SK-N-SH (cell line): ENCODE results near the gene ZGPAT. TPM values are rescaled to one million over a fixed set of nuclear protein-coding genes. Genes with fewer than 3 reads are reported as not detected.

Experiments used
- CTCF ChIA-PET: fragments of 300-600, 350-600 bp; formaldehyde crosslinking; extraction: SDS; loops from one replicate; lab custom pipeline; 2021; lab: Yijun Ruan, JAX
- POLR2A ChIA-PET: fragments of 350-600 bp; sonication (Branson Sonifier 250); formaldehyde crosslinking; extraction: SDS; loops from one replicate; lab custom pipeline; 2020; ENCODE audit warnings: antibody characterized with exemption, inconsistent platforms; lab: Yijun Ruan, JAX
- DNase-seq: peaks from one replicate; pipeline ENCODE4 v3.0.0; 2012
- H2AFZ ChIP-seq: fragments of 200-600 bp; sonication (generic); 2 replicates; pipeline ENCODE4 v1.8.1; 2016; ENCODE audit warnings: antibody characterized with exemption, mild to moderate bottlenecking, low read depth
- H3F3A ChIP-seq: fragments of 200-600 bp; sonication (generic); replicated peaks from 2 replicates; pipeline ENCODE3; 2016; ENCODE audit warnings: antibody characterized with exemption, mild to moderate bottlenecking; ENCODE audit not compliant: insufficient read depth
- H3K27ac ChIP-seq, 2 experiments: fragments of 200-500 bp in 1 of 2; fragments of 200-600 bp in 1 of 2; sonication (Bioruptor generic) in 1 of 2; sonication (generic), shearing (Covaris generic) in 1 of 2; 2 replicates each; pipeline versions ENCODE4 v1.5.1 to v1.6.1; 2014 to 2016; ENCODE audit warnings: low read depth in 2 of 2, inconsistent platforms in 1 of 2, low read length in 1 of 2, mild to moderate bottlenecking in 1 of 2, mixed read lengths in 1 of 2
- H3K27me3 ChIP-seq: fragments of 200-600 bp; sonication (generic), shearing (Covaris generic); 2 replicates; pipeline ENCODE4 v1.6.1; 2016; ENCODE audit warnings: mixed run types; ENCODE audit not compliant: insufficient read depth
- H3K36me3 ChIP-seq, 2 experiments: fragments of 200-500 bp in 1 of 2; fragments of 200-600 bp in 1 of 2; sonication (Bioruptor generic) in 1 of 2; sonication (generic) in 1 of 2; replicated peaks in 1 of 2; 2 replicates each; pipeline versions ENCODE3 to v1.5.1; 2014 to 2016; ENCODE audit warnings: low read length in 1 of 2, mild to moderate bottlenecking in 1 of 2; ENCODE audit not compliant: insufficient read depth in 2 of 2, control insufficient read depth in 1 of 2
- H3K4me1 ChIP-seq, 2 experiments: fragments of 200-500 bp in 1 of 2; fragments of 200-600 bp in 1 of 2; sonication (Bioruptor generic) in 1 of 2; sonication (generic), shearing (Covaris generic) in 1 of 2; 2 replicates each; pipeline versions ENCODE4 v1.5.1 to v1.6.1; 2014 to 2016; ENCODE audit warnings: low read depth in 1 of 2, low read length in 1 of 2, mixed run types in 1 of 2; ENCODE audit not compliant: insufficient read depth in 2 of 2, control insufficient read depth in 1 of 2
- H3K4me2 ChIP-seq: fragments of 200-600 bp; sonication (generic), shearing (Covaris generic); 2 replicates; pipeline ENCODE4 v1.6.1; 2017; ENCODE audit warnings: mixed run types
- H3K4me3 ChIP-seq, 2 experiments: fragments of 200-500 bp in 1 of 2; fragments of 200-600 bp in 1 of 2; sonication (Bioruptor generic) in 1 of 2; sonication (generic), shearing (Covaris generic) in 1 of 2; 2 replicates each; pipeline versions ENCODE4 v1.5.1 to v1.8.1; 2014 to 2016; ENCODE audit warnings: low read depth in 2 of 2, inconsistent platforms in 1 of 2, low read length in 1 of 2, mild to moderate bottlenecking in 1 of 2, mixed read lengths in 1 of 2, moderate library complexity in 1 of 2
- H3K79me2 ChIP-seq: fragments of 200-600 bp; sonication (generic); 2 replicates; pipeline ENCODE4 v1.8.1; 2017; ENCODE audit warnings: mild to moderate bottlenecking; ENCODE audit not compliant: insufficient read depth
- H3K9ac ChIP-seq: fragments of 200-600 bp; sonication (generic); 2 replicates; pipeline ENCODE4 v1.6.1; 2017; ENCODE audit warnings: mixed run types
- H3K9me2 ChIP-seq: fragments of 200-600 bp; sonication (generic); 2 replicates; pipeline ENCODE4 v1.6.1; 2017; ENCODE audit warnings: mixed run types
- H3K9me3 ChIP-seq: fragments of 200-600 bp; sonication (generic); 2 replicates; pipeline ENCODE4 v1.6.1; 2017; ENCODE audit warnings: mixed run types, mild to moderate bottlenecking, moderate library complexity
- H4K20me1 ChIP-seq: fragments of 200-600 bp; sonication (generic); 2 replicates; pipeline ENCODE4 v1.6.1; 2017; ENCODE audit warnings: mild to moderate bottlenecking, mixed run types; ENCODE audit not compliant: insufficient read depth
- ELF1 ChIP-seq: IDR thresholded peaks from 2 replicates; pipeline ENCODE4 v1.4.0; 2012
- EP300 ChIP-seq, 2 experiments: IDR thresholded peaks; 2 replicates each; pipeline versions ENCODE4 v1.4.0 to v1.6.1; 2012; ENCODE audit warnings: borderline replicate concordance in 1 of 2, low read depth in 1 of 2, low read length in 1 of 2
- FOXM1 ChIP-seq: IDR thresholded peaks from 2 replicates; pipeline ENCODE4 v1.4.0; 2012; ENCODE audit warnings: low read depth, mild to moderate bottlenecking
- GABPA ChIP-seq: IDR thresholded peaks from 2 replicates; pipeline ENCODE4 v1.4.0; 2012; ENCODE audit warnings: low read depth, mild to moderate bottlenecking
- GATA2 ChIP-seq: sonication (generic); formaldehyde crosslinking; IDR thresholded peaks from 2 replicates; pipeline ENCODE4 v1.5.0; 2020; ENCODE audit warnings: mild to moderate bottlenecking, missing genetic modification reagents
- NFIC ChIP-seq: IDR thresholded peaks from 2 replicates; pipeline ENCODE4 v1.4.0; 2012; ENCODE audit warnings: borderline replicate concordance
- POLR2AphosphoS5 ChIP-seq: IDR thresholded peaks from 2 replicates; pipeline ENCODE4 v1.6.1; 2012; ENCODE audit warnings: low read depth, low read length
- RCOR1 ChIP-seq: fragments of 150-350 bp; IDR thresholded peaks from 2 replicates; pipeline ENCODE4 v1.6.1; 2017; ENCODE audit warnings: antibody characterized with exemption, low read length
- RFX5 ChIP-seq: IDR thresholded peaks from 2 replicates; pipeline ENCODE4 v1.6.1; 2012; ENCODE audit warnings: mild to moderate bottlenecking, improper control_type of control experiment, low read length
- SIN3A ChIP-seq: IDR thresholded peaks from 2 replicates; pipeline ENCODE4 v1.6.1; 2012; ENCODE audit warnings: low read depth, mild to moderate bottlenecking, low read length, moderate library complexity, borderline replicate concordance
- TAF1 ChIP-seq: IDR thresholded peaks from 2 replicates; pipeline ENCODE4 v1.6.1; 2012; ENCODE audit warnings: low read depth, mild to moderate bottlenecking, low read length, moderate library complexity, borderline replicate concordance
- TCF12 ChIP-seq: IDR thresholded peaks from 2 replicates; pipeline ENCODE4 v1.4.0; 2012
- TEAD4 ChIP-seq: IDR thresholded peaks from 2 replicates; pipeline ENCODE4 v1.4.0; 2012; ENCODE audit warnings: mild to moderate bottlenecking, borderline replicate concordance; ENCODE audit not compliant: insufficient read depth
- YY1 ChIP-seq: IDR thresholded peaks from 2 replicates; pipeline ENCODE4 v1.4.0; 2012; ENCODE audit warnings: low read depth, mild to moderate bottlenecking
- ZBTB33 ChIP-seq: IDR thresholded peaks from 2 replicates; pipeline ENCODE4 v1.4.0; 2012; ENCODE audit warnings: low read depth, borderline replicate concordance
- WGBS: methylation state at CpG from one replicate; pipeline ENCODE4 v1.1.6; 2017; ENCODE audit warnings: low lambda C conversion rate; 5-methylcytosine and 5-hydroxymethylcytosine counted together
- polyA plus RNA-seq, 3 experiments: library from polyadenylated mRNA; depleted of rRNA; stranded (reverse); fragments of >200 nt; gene quantifications; 2 replicates each; pipeline ENCODE4 v1.2.3, GENCODE V29; 2012
- TF ChIP-seq, protein P1 (sequence below): fragments of 200-600 bp; sonication (generic); IDR thresholded peaks from 2 replicates; pipeline ENCODE4 v1.6.1; 2017; ENCODE audit warnings: antibody characterized with exemption, mild to moderate bottlenecking, moderate library complexity
- TF ChIP-seq, protein P2 (sequence below): IDR thresholded peaks from 2 replicates; pipeline ENCODE4 v1.4.0; 2012; ENCODE audit warnings: low read depth, borderline replicate concordance

ZGPAT gene
- polyA plus RNA-seq, 1 of the 3 experiments (the other 2 are of a cell fraction), result 33.7 TPM

DNA sequence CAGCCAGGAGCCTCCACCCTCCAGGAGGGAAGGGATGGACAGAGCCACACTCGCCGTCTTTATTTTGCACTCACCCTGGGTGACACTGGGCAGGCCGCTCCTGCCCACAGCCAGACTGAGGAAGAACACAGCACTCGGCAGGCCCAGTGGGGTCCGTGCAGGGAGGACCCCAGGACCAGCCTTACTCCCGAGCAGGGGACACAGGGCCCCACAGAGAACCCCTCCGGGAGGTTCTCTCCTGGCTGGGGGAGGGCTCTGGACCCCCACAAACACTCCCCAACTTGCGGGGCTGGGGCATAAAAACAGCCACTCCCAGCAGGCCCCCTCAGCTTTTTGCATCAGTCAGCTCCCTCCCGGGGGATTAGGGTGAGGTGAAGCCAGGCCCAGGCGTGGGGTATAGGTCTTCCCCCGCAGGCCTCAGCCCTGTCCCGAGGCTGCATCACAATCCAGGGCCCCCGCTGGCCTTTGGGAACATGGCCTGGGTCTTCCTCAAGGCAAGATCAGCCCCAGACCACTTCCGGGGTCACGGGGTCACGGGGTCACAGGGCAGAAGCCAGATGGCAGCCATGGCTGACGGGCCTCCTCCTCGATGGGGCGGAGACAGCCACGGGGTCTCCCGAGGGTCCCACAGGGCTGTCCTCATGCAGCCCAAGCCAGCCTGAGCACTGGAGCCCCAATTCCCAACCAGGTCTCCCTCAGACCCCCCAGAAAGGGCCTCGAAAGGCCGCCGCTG lies 8.2 kb upstream of the ZGPAT start:
- peak; percentile 42 for DNase-seq
- ChIA-PET CTCF (interaction anchor here (1.7 kb wide), 1 partner anchor 203 kb away, joined by 4 read pairs; no protein-coding TSS in a partner anchor), POLR2A (no interaction called here)
- Histone ChIP-seq H4K20me1 (no peaks in the 10 kb centered on the region), H3K9ac (peak overlapping the region; percentile 61), H3K27me3 (no peaks in the 10 kb centered on the region), H3K79me2 (no peaks in the 10 kb centered on the region; the same call in 1 of the 2 replicates), H3K36me3 (peaks cover 4 to 14% of the 10 kb centered on the region in 2 experiments), H3K4me1 (peaks cover 22 to 30% of the 10 kb centered on the region in 2 experiments; a peak in 3 of 4 replicates), H3F3A (no peaks in the 10 kb centered on the region), H3K9me3 (no peaks in the 10 kb centered on the region), H3K9me2 (no peaks in the 10 kb centered on the region), H3K27ac (peak overlapping the region; percentile 28 to 85), H3K4me2 (peak overlapping the region; percentile 72; the same call in 1 of the 2 replicates), H2AFZ (no peak overlapping the region), H3K4me3 (no peak overlapping the region)
- TF ChIP-seq, protein P1, sequence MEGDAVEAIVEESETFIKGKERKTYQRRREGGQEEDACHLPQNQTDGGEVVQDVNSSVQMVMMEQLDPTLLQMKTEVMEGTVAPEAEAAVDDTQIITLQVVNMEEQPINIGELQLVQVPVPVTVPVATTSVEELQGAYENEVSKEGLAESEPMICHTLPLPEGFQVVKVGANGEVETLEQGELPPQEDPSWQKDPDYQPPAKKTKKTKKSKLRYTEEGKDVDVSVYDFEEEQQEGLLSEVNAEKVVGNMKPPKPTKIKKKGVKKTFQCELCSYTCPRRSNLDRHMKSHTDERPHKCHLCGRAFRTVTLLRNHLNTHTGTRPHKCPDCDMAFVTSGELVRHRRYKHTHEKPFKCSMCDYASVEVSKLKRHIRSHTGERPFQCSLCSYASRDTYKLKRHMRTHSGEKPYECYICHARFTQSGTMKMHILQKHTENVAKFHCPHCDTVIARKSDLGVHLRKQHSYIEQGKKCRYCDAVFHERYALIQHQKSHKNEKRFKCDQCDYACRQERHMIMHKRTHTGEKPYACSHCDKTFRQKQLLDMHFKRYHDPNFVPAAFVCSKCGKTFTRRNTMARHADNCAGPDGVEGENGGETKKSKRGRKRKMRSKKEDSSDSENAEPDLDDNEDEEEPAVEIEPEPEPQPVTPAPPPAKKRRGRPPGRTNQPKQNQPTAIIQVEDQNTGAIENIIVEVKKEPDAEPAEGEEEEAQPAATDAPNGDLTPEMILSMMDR, result no peak
- no peak for TF ChIP-seq GATA2 (CRISPR knock-in tag)
- no peak for TF ChIP-seq RFX5
- TF ChIP-seq TEAD4, result no peak
- TF ChIP-seq POLR2AphosphoS5, result 0 out of 2 replicates have a peak, but pooled peaks have one; percentile 5
- TF ChIP-seq ZBTB33, result no peak
- no peak for TF ChIP-seq EP300 (IDR thresholded peaks at IDR 0.05; ENCODE audit: borderline replicate concordance in 1 of 2, low read depth in 1 of 2, low read length in 1 of 2)
- TF ChIP-seq YY1, result no peak
- no peak for TF ChIP-seq TCF12
- TF ChIP-seq SIN3A, result no peak
- TF ChIP-seq NFIC, result no peak
- TF ChIP-seq ELF1, result 0 out of 2 replicates have a peak, but pooled peaks have one; percentile 22
- TF ChIP-seq FOXM1, result no peak
- TF ChIP-seq GABPA, result no peak
- no peak for TF ChIP-seq RCOR1
- TF ChIP-seq TAF1, result no peak
- TF ChIP-seq, protein P2, sequence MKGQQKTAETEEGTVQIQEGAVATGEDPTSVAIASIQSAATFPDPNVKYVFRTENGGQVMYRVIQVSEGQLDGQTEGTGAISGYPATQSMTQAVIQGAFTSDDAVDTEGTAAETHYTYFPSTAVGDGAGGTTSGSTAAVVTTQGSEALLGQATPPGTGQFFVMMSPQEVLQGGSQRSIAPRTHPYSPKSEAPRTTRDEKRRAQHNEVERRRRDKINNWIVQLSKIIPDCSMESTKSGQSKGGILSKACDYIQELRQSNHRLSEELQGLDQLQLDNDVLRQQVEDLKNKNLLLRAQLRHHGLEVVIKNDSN, result no peak
- WGBS, result 76% methylated on average over 12 of the region's 24 CpGs
